Endometrial microvascular endothelial cells (primary cell): ENCODE data around the gene FAM83F. TPM values are rescaled to one million over a fixed set of nuclear protein-coding genes. Genes with fewer than 3 reads are reported as not detected.

Experiments
- in situ Hi-C: cut with HindIII; loops from 2 replicates; pipeline ENCODE4 v1.10.0; 2017; ENCODE audit warnings: low sequenced_read_pairs, low pct_unique_long_range_greater_than_20kb; ENCODE audit errors: inconsistent ontology term
- total RNA-seq: library from RNA; depleted of rRNA; stranded (reverse); fragments of >200 nt; gene quantifications from one replicate; pipeline ENCODE4 v1.2.3, GENCODE V29; 2015; ENCODE audit errors: inconsistent ontology term

Gene FAM83F
- total RNA-seq, 1 donor from 2014 or later, result not detected

GRCh38 chr22:39960791-39961746 lies 33.7 kb upstream of the FAM83F start:
- in situ Hi-C loops, result no loop called here

GRCh38 chr22:39962071-39962470 lies 32.7 kb upstream of the FAM83F start:
- in situ Hi-C loops, result no loop called here

GRCh38 chr22:39965748-39966147 lies 29.0 kb upstream of the FAM83F start:
- in situ Hi-C loops, result no loop called here

GRCh38 chr22:39966470-39966869 lies 28.3 kb upstream of the FAM83F start:
- in situ Hi-C loops, result no loop called here

GRCh38 chr22:39967103-39967829 lies 27.5 kb upstream of the FAM83F start:
- in situ Hi-C loops, result no loop called here

- in situ Hi-C loops, result no loop called here
Measured at GRCh38 chr22:39967996-39968972, 26.5 kb upstream of the FAM83F start.

- in situ Hi-C loops, result no loop called here
Measured at GRCh38 chr22:39970742-39971141, 24.0 kb upstream of the FAM83F start.

- in situ Hi-C loops, result no loop called here
Measured at GRCh38 chr22:39972641-39973040, 22.1 kb upstream of the FAM83F start.

- in situ Hi-C loops, result no loop called here
Measured at GRCh38 chr22:39973656-39974055, 21.1 kb upstream of the FAM83F start.

- in situ Hi-C loops, result no loop called here
Measured at GRCh38 chr22:39974065-39974464, 20.7 kb upstream of the FAM83F start.

- in situ Hi-C loops, result no loop called here
Measured at GRCh38 chr22:39979048-39979447, 15.7 kb upstream of the FAM83F start.

- in situ Hi-C loops, result no loop called here
Measured at GRCh38 chr22:39979458-39979857, 15.3 kb upstream of the FAM83F start.

- in situ Hi-C loops, result no loop called here
Measured at GRCh38 chr22:39980596-39980995, 14.2 kb upstream of the FAM83F start.

- in situ Hi-C loops, result no loop called here
Measured at GRCh38 chr22:39983346-39983745, 11.4 kb upstream of the FAM83F start.

- in situ Hi-C loops, result no loop called here
Measured at GRCh38 chr22:39984006-39984405, 10.7 kb upstream of the FAM83F start.

- in situ Hi-C loops, result no loop called here
Measured at GRCh38 chr22:39984746-39985145, 10.0 kb upstream of the FAM83F start.

- in situ Hi-C loops, result no loop called here
Measured at GRCh38 chr22:39985383-39986035, 9.2 kb upstream of the FAM83F start.

- in situ Hi-C loops, result no loop called here
Measured at GRCh38 chr22:39988386-39989114, 6.2 kb upstream of the FAM83F start.
